Measurements from ENCODE around the gene SLC28A1.
A peak's percentile ranks its signal among the peaks of the same experiment; 100 is the strongest.
"Not testable (repeated sequence)": the region's sequence is repeated elsewhere in the genome, so short reads cannot be mapped to it uniquely, and the experiment has no call there.

SLC28A1 gene, protein sequence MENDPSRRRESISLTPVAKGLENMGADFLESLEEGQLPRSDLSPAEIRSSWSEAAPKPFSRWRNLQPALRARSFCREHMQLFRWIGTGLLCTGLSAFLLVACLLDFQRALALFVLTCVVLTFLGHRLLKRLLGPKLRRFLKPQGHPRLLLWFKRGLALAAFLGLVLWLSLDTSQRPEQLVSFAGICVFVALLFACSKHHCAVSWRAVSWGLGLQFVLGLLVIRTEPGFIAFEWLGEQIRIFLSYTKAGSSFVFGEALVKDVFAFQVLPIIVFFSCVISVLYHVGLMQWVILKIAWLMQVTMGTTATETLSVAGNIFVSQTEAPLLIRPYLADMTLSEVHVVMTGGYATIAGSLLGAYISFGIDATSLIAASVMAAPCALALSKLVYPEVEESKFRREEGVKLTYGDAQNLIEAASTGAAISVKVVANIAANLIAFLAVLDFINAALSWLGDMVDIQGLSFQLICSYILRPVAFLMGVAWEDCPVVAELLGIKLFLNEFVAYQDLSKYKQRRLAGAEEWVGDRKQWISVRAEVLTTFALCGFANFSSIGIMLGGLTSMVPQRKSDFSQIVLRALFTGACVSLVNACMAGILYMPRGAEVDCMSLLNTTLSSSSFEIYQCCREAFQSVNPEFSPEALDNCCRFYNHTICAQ

DNA sequence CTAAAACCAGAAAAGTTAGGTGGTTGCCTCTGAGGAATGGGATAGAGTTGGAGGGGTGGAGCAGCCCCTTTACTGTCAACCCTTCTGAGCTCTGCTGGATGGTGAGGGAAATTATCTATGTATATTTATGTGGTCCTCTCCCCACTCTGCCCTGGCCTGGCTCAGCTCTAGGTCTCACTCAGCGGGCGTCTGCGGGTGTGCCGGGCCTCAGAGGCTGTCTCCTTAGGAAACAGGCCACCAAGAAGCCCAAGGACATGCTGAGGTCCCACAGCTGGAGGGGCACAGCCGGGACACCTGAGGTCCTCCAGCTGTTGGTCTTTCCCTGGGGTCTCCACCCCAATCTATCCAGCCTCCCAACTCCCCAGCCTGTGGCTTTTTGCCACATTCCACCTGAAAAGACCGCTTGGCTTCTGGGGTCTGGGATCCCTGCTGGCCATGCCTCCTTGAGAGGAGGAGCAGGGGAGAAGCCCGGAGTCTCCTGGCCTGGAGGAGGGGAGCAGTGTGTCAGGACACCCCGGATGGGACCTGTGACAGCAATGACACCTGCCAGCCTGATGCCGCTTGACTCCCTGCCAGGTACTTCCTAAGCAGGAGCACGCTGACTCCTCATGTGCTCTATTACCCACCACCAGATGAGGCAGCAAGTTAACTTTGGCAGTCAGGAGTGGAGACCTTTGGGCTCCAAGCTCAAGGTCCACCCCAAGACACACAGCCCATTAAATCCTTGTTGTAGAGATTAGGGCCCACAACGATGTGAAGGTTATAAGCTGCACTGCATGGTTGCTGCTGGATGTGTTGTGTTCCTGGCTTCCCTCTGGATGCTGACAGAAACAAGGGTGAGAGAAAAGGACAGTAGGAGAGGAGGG is at the start of gene SLC28A1:
TSS of gene SLC28A1 (plus strand) at position 747 of the 866 bp plus-strand sequence. CDS start 3,099 bp downstream, outside the sequence.
- DNase-seq, result no peak

DNA sequence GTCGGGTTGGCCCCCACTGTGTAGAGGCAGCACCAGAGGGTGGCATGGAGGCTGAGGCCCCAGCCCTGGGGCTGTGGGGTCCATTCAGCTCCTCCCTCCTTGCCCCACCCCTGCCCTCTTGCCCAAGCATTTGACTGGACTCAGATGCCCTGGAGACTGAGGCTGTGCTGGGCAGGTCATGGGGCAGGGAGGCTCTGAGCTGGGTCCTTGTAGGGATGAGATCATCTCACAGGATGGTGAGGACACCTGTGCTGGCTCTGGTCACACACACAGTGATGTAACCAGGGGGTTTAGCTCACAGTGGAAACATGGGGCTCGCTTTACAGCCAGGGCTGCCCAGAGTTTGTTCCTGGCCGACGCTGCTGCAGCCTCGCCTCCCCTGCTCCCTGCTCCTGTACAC is 49.5 kb upstream of the SLC28A1 start:
- no peak for DNase-seq

DNA sequence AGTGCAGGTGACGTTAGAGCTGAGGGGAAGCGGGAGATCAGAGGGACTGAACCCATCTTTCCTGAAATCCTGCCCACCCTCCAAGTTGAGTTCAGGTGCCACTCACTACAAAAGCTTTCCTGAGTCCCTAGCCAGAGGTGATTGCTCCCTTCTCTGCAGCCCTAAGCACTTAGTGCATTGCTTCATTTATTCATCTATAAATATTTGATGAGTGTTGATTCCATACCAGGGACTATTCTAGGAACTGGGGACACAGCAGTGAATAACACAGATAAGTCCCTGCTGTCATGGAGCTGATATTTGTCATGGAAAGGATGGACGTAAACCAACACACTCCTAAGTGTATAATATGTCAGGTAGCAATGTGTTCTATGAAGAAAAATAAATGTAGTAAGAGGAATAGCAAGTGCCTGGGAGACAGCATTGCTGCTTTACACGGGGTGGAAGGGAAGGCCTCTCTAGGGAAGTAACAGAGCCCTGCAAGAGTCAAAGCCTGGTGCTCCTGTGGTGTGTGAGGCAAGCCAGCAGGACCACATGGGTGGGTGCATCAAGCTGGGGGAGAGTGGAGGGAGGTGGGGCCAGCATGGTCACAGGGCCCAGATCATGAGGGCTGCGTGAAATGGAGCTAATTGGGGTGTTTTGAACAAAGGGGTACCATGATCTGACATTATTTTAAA is 48.7 kb upstream of the SLC28A1 start:
- DNase-seq, result no peak

DNA sequence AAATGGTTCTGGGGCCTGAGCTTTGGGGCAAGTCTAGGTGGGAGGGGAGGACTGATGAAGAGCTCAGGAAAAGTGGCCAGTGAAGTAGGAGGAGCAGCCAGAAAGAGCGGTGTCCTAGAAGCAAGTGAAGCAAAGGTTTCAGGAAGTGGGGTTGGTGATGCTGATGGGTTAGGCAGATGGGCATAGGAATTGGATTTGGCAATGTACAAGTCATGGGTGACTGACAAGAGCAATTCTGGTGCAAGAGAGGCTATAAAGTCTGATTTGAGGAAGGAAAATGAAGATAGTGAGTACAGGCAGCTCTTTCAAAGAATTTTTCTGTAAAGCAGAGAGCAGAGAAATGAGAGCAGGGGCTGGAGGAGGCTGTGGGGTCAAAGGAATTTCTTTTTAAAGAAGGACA is 47.6 kb upstream of the SLC28A1 start:
- no peak for DNase-seq

- no peak for DNase-seq
Observed at GRCh38 chr15:84839714-84840113, 44.7 kb upstream of the SLC28A1 start.

GRCh38 chr15:84840255-84840654 is 44.2 kb upstream of the SLC28A1 start:
- no peak for DNase-seq

- peak; percentile 52 for DNase-seq
Observed at GRCh38 chr15:84840741-84841429, 43.6 kb upstream of the SLC28A1 start.

GRCh38 chr15:84842781-84843180 is 41.7 kb upstream of the SLC28A1 start:
- DNase-seq, result no peak

DNA sequence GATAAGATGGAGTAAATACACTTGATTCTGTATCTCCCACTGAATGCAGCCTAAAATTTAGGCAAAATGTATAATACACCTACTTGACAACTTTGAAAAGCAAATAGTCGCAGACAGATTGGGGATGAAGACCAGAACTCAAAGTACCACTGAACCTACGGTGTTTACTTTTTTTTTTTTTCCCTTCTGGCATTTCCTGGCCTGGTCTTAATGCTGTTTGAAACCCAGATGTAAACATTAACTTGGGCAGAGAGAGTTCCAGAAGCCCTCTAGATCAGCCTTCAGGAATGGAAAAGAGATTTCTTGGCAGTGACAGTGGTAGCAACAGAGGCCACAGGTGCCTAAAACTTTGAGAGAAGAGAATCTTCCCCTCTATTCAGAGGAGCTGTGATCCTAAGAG is 39.5 kb upstream of the SLC28A1 start:
- DNase-seq, result no peak

- not testable (repeated sequence) for DNase-seq
Observed at GRCh38 chr15:84845631-84846030, 38.8 kb upstream of the SLC28A1 start.

DNA sequence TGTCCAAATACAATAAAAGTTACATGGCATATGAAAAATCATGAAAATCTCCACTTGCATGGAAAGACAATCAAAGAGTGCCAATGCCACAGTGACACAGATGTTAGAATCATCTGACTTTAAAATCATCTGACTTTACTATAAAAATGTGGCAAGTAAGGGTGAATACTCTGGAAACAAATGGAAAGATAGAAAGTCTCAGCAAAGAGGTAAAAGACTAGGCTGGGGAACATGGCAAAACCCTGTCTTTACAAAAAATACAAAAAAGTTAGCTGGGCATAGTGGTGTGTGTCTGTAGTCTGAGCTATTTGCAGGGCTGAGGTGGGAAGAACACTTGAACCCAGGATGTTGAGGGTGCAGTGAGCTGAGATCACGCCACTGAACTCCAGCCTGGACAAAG is 38.2 kb upstream of the SLC28A1 start:
- DNase-seq, result no peak

DNA sequence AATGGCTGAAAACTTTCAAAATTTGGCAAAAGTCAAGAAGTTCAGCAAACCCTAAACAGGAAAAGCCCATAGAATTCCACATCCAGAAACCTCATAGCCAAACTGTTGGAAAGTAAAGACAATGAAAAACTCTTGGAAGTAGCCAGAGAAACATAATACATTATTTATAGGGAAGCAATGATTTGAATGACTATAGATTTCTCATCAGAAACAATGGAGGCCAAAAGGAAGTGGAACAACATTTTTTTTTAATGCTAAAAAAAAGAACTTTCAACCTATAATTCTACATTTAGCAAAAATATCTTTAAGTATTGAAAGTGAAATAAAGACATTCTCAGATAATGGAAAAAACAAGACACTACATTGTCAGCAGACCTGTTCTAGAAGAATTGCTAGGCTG is 37.1 kb upstream of the SLC28A1 start:
- no peak for DNase-seq

DNA sequence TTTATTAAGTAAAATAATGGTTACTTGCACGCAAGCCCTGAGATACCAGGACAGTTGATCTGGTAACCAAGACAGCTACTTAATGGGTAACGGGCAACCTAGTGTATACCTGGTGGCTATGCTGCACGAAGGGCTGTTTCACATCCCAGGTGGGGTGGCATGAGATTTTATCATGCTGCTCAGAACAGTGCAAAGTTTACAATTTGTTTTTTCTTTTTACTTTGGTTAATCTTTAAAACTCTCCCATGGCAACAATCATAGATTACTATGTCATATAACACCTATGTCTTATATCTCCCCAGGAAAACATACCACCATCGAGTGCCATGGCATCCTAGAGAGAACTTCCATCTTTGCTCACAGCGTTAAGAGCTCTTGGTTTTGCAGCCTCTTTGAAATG is 32.2 kb upstream of the SLC28A1 start:
- no peak for DNase-seq

GRCh38 chr15:84855136-84855535 is 29.3 kb upstream of the SLC28A1 start:
- no peak for DNase-seq

GRCh38 chr15:84855765-84856164 is 28.7 kb upstream of the SLC28A1 start:
- DNase-seq, result no peak

- DNase-seq, result no peak
Observed at GRCh38 chr15:84856731-84857417, 27.6 kb upstream of the SLC28A1 start.

- no peak for DNase-seq
Observed at GRCh38 chr15:84857418-84858004, 27.0 kb upstream of the SLC28A1 start.

DNA sequence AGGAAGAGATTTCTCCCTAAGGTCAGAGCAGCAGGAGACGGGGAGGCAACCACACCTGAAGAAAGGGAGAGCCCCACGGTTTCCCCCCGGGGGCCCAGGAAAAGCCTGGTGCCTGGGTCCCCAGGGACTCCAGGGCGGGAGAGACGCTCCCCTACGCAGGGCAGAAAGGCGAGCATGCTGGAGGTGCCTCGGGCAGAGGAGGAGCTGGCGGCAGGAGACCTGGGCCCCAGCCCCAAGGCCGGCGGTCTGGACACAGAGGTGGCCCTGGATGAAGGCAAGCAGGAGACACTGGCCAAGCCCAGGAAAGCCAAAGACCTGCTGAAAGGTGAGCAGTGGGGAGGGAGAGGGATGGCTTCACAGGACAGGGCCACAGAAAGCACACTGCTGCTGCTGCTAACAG is 26.2 kb upstream of the SLC28A1 start:
- no peak for DNase-seq

GRCh38 chr15:84859144-84859543 is 25.3 kb upstream of the SLC28A1 start:
- DNase-seq, result no peak

- no peak for DNase-seq
Observed at GRCh38 chr15:84859651-84860050, 24.8 kb upstream of the SLC28A1 start.

- DNase-seq, result no peak
Observed at GRCh38 chr15:84861781-84862180, 22.7 kb upstream of the SLC28A1 start.
